GM19372 (cell line): ENCODE data around the gene C11orf58.

Experiments
- ATAC-seq: cut with Tn5 transposase; IDR thresholded peaks from one replicate; pipeline ENCODE4 v1.9.1; 2021; ENCODE audit warnings: mild to moderate bottlenecking, low read depth, moderate library complexity; ENCODE audit not compliant: unreplicated experiment

C11orf58 gene

GRCh38 chr11:16799221-16799620 lies 60.8 kb downstream of the C11orf58 start:
- ATAC-seq = no peak

GRCh38 chr11:16799890-16800289 lies 61.4 kb downstream of the C11orf58 start:
- ATAC-seq = no peak

- ATAC-seq = no peak
Observed at GRCh38 chr11:16800382-16800781, 61.9 kb downstream of the C11orf58 start.

GRCh38 chr11:16801288-16801980 lies 63.0 kb downstream of the C11orf58 start:
- ATAC-seq = no peak

- ATAC-seq = no peak
Observed at GRCh38 chr11:16804104-16804947, 65.9 kb downstream of the C11orf58 start.

GRCh38 chr11:16805938-16806337 lies 67.5 kb downstream of the C11orf58 start:
- ATAC-seq = no peak

- ATAC-seq = no peak
Observed at GRCh38 chr11:16806791-16807190, 68.3 kb downstream of the C11orf58 start.

- no peak for ATAC-seq
Observed at GRCh38 chr11:16807306-16807705, 68.9 kb downstream of the C11orf58 start.
